K562 (cell line): Measurements from ENCODE around the gene MECR. TPM values are rescaled to one million over a fixed set of nuclear protein-coding genes. Genes with fewer than 3 reads are reported as not detected.

ENCODE experiments used
- ATAC-seq: fragments of 200-7000 bp; cut with Tn5 transposase; 3 replicates; pipeline ENCODE4 v1.9.1; 2020; ENCODE audit warnings: moderate library complexity
- BruUV-seq: library from RNA; stranded (reverse); fragments of 400-500 nt; replicated peaks from 2 replicates; lab custom pipeline; 2021; lab: Mats Ljungman, UMichigan
- CTCF ChIA-PET: fragments of 300-600 bp; formaldehyde crosslinking; extraction: SDS; loops from one replicate; lab custom pipeline; 2021; ENCODE audit warnings: low intra/inter-chr PET ratio; lab: Yijun Ruan, JAX
- POLR2A ChIA-PET: fragments of 300-600, 350-650 bp; sonication (Branson Sonifier 250); formaldehyde crosslinking; extraction: SDS; loops from one replicate; lab custom pipeline; 2021; ENCODE audit warnings: antibody characterized with exemption, inconsistent platforms; lab: Yijun Ruan, JAX
- DNase-seq, 4 experiments: peaks; one replicate each; pipeline versions ENCODE4 v3.0.0 to v3.0.0-alpha.2; 2011 to 2018; ENCODE audit warnings: low spot score in 3 of 4, mixed read lengths in 3 of 4; ENCODE audit errors: extremely low read depth in 1 of 4
- FAIRE-seq: peaks from 2 replicates; lab custom pipeline; 2011; peaks lifted over from hg19 to GRCh38; lab: Jason Lieb, UNC
- H2AFZ ChIP-seq: 2 replicates; pipeline ENCODE4 v1.6.0; 2011; ENCODE audit warnings: low read depth, low read length, control low read depth, inconsistent platforms
- H3K27ac ChIP-seq: fragments of 200-600 bp; 3 replicates; pipeline ENCODE4 v1.8.0; 2011; ENCODE audit warnings: low read depth, mild to moderate bottlenecking, control low read depth, inconsistent platforms, low read length, moderate library complexity, mixed read lengths; ENCODE audit errors: extremely low read depth
- H3K27me3 ChIP-seq, 2 experiments: fragments of 300-600 bp in 1 of 2; 2 replicates in 1 of 2; 3 replicates in 1 of 2; pipeline versions ENCODE4 v1.6.0 to v1.8.0; 2011; ENCODE audit warnings: inconsistent platforms in 2 of 2, low read length in 2 of 2, mild to moderate bottlenecking in 1 of 2, mixed read lengths in 1 of 2, moderate library complexity in 1 of 2; ENCODE audit not compliant: control insufficient read depth in 2 of 2, insufficient read depth in 2 of 2
- H3K36me3 ChIP-seq: fragments of 300-600 bp; 3 replicates; pipeline ENCODE4 v1.8.0; 2011; ENCODE audit warnings: mild to moderate bottlenecking, low read length, inconsistent platforms; ENCODE audit not compliant: control insufficient read depth, insufficient read depth
- H3K4me1 ChIP-seq, 2 experiments: fragments of 200-600 bp in 1 of 2; replicated peaks in 1 of 2; 2 replicates in 1 of 2; 3 replicates in 1 of 2; pipeline versions ENCODE4 v1.5.1 to v1.8.0; 2011; ENCODE audit warnings: inconsistent platforms in 2 of 2, low read length in 2 of 2, mild to moderate bottlenecking in 1 of 2, mixed read lengths in 1 of 2, moderate library complexity in 1 of 2; ENCODE audit not compliant: control insufficient read depth in 2 of 2, insufficient read depth in 2 of 2
- H3K4me2 ChIP-seq: 2 replicates; pipeline ENCODE4 v1.6.1; 2011; ENCODE audit warnings: low read length, control low read depth, inconsistent platforms, mixed read lengths; ENCODE audit not compliant: insufficient read depth
- H3K4me3 ChIP-seq: fragments of 200-600 bp; sonication (generic), shearing (Covaris generic); 2 replicates; pipeline ENCODE4 v1.5.1; 2016; ENCODE audit warnings: control low read depth, inconsistent platforms
- H3K79me2 ChIP-seq: fragments of 200-600 bp; 3 replicates; pipeline ENCODE4 v1.8.0; 2011; ENCODE audit warnings: low read length, inconsistent platforms; ENCODE audit not compliant: control insufficient read depth, insufficient read depth
- H3K9ac ChIP-seq, 2 experiments: 2 replicates each; pipeline versions ENCODE4 v1.6.0 to v1.6.1; 2011; ENCODE audit warnings: low read depth in 2 of 2, low read length in 2 of 2, control low read depth in 1 of 2, inconsistent platforms in 1 of 2, mild to moderate bottlenecking in 1 of 2, mixed read lengths in 1 of 2; ENCODE audit not compliant: insufficient read depth in 1 of 2
- H3K9me1 ChIP-seq: one replicate; pipeline ENCODE4 v1.6.0; 2011; ENCODE audit warnings: inconsistent platforms, mild to moderate bottlenecking, low read length, moderate library complexity; ENCODE audit not compliant: control insufficient read depth, insufficient read depth
- H3K9me3 ChIP-seq: replicated peaks from 2 replicates; pipeline ENCODE4 v1.5.1; 2011; ENCODE audit warnings: low read depth, low read length, inconsistent platforms; ENCODE audit not compliant: control insufficient read depth, insufficient read depth
- H4K20me1 ChIP-seq: replicated peaks from 2 replicates; pipeline ENCODE4 v1.6.1; 2011; ENCODE audit warnings: low read length, inconsistent platforms, mixed read lengths; ENCODE audit not compliant: control insufficient read depth, insufficient read depth
- HMGXB4 ChIP-seq: sonication (generic); formaldehyde crosslinking; IDR thresholded peaks from 2 replicates; pipeline ENCODE4 v1.8.1; 2023; ENCODE audit warnings: mild to moderate bottlenecking, missing genetic modification reagents
- TCFL5 ChIP-seq: fragments of 250-450 bp; sonication (Bioruptor Pico); conservative IDR thresholded peaks from 2 replicates; pipeline ENCODE4 v1.6.1; 2021; ENCODE audit warnings: mild to moderate bottlenecking, moderate library complexity, matching md5 sums
- ZBTB1 ChIP-seq: sonication (generic); formaldehyde crosslinking; IDR thresholded peaks from 2 replicates; pipeline ENCODE4 v1.8.1; 2023; ENCODE audit warnings: missing genetic modification reagents, low read depth, mild to moderate bottlenecking, borderline replicate concordance
- ZNF586 ChIP-seq: fragments of 450-650 bp; formaldehyde crosslinking; conservative IDR thresholded peaks from 2 replicates; pipeline ENCODE4 v1.4.0; 2020; ENCODE audit warnings: mild to moderate bottlenecking, moderate library complexity
- WGBS: fragments of 100-300 bp; shearing (Covaris generic); methylation state at CpG from one replicate; pipeline ENCODE4 v1.1.6; 2016; ENCODE audit warnings: low coverage, mixed read lengths; ENCODE audit not compliant: insufficient coverage; ENCODE audit errors: missing lambda C conversion rate; 5-methylcytosine and 5-hydroxymethylcytosine counted together
- in situ Hi-C: fragments of 300-500 bp; cut with MboI; formaldehyde crosslinking; loops from 4 replicates; pipeline ENCODE4 v1.15.0; 2018; ENCODE audit warnings: inconsistent platforms, mixed read lengths
- intact Hi-C: fragments of 100-400 bp; cut with micrococcal nuclease; formaldehyde crosslinking; loops from 2 replicates; pipeline ENCODE4 v1.14.2; 2022
- polyA plus RNA-seq, 8 experiments: library from polyadenylated mRNA; depleted of rRNA in 4 of 8; stranded (reverse) in 5 of 8; unstranded in 3 of 8; fragments of >200 nt; fragmentation: Nextera tagmentation in 2 of 8; fragmentation: Illumina TruSeq in 1 of 8; extraction: Ambion mirVana in 2 of 8; extraction: Trizol in 1 of 8; gene quantifications; 2 replicates each; pipeline versions ENCODE4 v1.2.1 to v1.2.3, GENCODE V29; 2011 to 2014; ENCODE audit warnings: inconsistent platforms in 1 of 8, missing spikeins in 1 of 8
- total RNA-seq, 7 experiments: library from RNA; depleted of rRNA in 6 of 7; stranded (reverse); fragments of >200 nt in 6 of 7; fragmentation: Illumina TruSeq in 2 of 7; extraction: Trizol in 2 of 7; gene quantifications; 2 replicates each; pipeline versions ENCODE4 v1.2.1 to v1.2.3, GENCODE V29; 2011 to 2021; ENCODE audit warnings: low replicate concordance in 1 of 7
- TF ChIP-seq, protein P1 (sequence below): sonication (generic); formaldehyde crosslinking; IDR thresholded peaks from 2 replicates; pipeline ENCODE4 v1.8.0; 2022; ENCODE audit warnings: mild to moderate bottlenecking, missing genetic modification reagents, borderline replicate concordance

Gene MECR
- total and polyA plus RNA-seq, 9 of the 15 experiments (the other 6 are each of a cell fraction or from before 2014, with no cell fraction given) = 10.4 to 58.6 (median 42.9) TPM

GRCh38 chr1:29186252-29186651 lies 44.5 kb downstream of the MECR start:
- intact Hi-C loops = loop anchor here (10.0 kb wide), 1 partner anchor 541 kb away; the partner anchor contains the start of genes RNU11 and TAF12
- ChIA-PET POLR2A (interaction anchor here (0.7 to 3.3 kb wide), 4 partner anchors 11 to 105 kb away, joined by 3 to 17 read pairs (median 4); no protein-coding TSS in a partner anchor), CTCF (no interaction called here)
- BruUV-seq = no TSS peak
- FAIRE-seq (no peak), DNase-seq (no peak), ATAC-seq (no peak)
- Histone ChIP-seq H4K20me1 (peaks cover under 1% of the 10 kb centered on the region; the same call in 1 of the 2 replicates), H3K4me2 (no peak overlapping the region), H3K9me1 (no peaks in the 10 kb centered on the region), H3K9ac (peak overlapping the region in 1 of 2 experiments; percentile 63; a peak in 1 of 4 replicates), H3K79me2 (peaks cover 5% of the 10 kb centered on the region), H3K4me3 (no peak overlapping the region), H3K27me3 (no peaks in the 10 kb centered on the region), H3K36me3 (no peaks in the 10 kb centered on the region), H3K9me3 (0 out of 2 replicates have a peak, but pooled peaks cover 3% of the 10 kb centered on the region), H3K4me1 (peaks cover 7 to 11% of the 10 kb centered on the region in 2 experiments), H3K27ac (no peak overlapping the region), H2AFZ (no peak overlapping the region)
- TF ChIP-seq HMGXB4 (CRISPR knock-in tag) (no peak), ZBTB1 (CRISPR knock-in tag) (no peak), ZNF586 (CRISPR knock-in tag) (no peak), TCFL5 (CRISPR knock-in tag) (no peak)
- TF ChIP-seq, protein P1, sequence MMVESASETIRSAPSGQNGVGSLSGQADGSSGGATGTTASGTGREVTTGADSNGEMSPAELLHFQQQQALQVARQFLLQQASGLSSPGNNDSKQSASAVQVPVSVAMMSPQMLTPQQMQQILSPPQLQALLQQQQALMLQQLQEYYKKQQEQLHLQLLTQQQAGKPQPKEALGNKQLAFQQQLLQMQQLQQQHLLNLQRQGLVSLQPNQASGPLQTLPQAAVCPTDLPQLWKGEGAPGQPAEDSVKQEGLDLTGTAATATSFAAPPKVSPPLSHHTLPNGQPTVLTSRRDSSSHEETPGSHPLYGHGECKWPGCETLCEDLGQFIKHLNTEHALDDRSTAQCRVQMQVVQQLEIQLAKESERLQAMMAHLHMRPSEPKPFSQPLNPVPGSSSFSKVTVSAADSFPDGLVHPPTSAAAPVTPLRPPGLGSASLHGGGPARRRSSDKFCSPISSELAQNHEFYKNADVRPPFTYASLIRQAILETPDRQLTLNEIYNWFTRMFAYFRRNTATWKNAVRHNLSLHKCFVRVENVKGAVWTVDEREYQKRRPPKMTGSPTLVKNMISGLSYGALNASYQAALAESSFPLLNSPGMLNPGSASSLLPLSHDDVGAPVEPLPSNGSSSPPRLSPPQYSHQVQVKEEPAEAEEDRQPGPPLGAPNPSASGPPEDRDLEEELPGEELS = no peak
- WGBS = 47% methylated on average over 3 of the region's 3 CpGs
- in situ Hi-C loops = loop anchor here (10.0 kb wide), 1 partner anchor 401 kb away; no protein-coding TSS in a partner anchor
